T-helper 22 cell (primary cell): ENCODE measurements around the gene VMAC.
"Not testable (repeated sequence)": the region's sequence is repeated elsewhere in the genome, so short reads cannot be mapped to it uniquely, and the experiment has no call there.

Source experiments
- DNase-seq: peaks from one replicate; pipeline ENCODE4 v3.0.0-alpha.2; 2020; ENCODE audit warnings: low read depth

Gene VMAC, protein sequence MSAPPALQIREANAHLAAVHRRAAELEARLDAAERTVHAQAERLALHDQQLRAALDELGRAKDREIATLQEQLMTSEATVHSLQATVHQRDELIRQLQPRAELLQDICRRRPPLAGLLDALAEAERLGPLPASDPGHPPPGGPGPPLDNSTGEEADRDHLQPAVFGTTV

DNA sequence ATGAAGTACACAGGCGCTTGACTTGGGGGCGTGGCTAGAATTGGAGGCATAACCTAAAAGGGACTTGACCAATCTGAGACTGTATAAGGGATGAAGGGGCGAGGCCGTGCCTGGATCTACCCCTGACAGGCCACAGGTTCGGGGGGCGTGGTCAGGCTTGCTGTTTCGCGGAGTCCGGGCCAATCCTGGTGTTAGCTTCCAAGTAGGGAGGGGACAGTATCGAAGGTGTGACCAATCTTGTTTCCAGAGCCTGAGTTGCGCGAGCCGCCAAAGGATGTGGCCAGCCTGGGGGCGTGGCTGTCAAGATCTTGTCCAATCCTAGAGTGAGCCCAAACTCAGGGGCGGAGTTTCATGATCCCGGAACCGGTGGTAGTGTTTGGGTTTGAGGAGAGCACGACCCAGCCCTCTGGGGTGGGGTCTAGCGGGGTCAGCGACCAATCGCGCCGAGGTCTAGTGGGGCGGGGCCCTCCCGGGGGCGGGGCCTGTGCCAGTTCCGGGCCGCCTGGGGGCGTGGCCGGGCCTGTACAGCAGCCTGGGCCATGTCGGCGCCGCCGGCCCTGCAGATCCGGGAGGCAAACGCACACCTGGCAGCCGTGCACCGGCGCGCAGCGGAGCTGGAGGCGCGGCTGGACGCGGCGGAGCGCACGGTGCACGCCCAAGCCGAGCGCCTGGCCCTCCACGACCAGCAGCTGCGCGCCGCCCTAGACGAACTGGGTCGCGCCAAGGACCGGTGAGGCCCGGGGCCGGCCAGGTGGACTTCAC is at the start of gene VMAC:
Gene VMAC, plus strand, starts transcription at position 521 of the 762 bp plus-strand sequence. Its CDS starts 19 bp downstream, at position 540.
- peak; percentile 100 for DNase-seq

DNA sequence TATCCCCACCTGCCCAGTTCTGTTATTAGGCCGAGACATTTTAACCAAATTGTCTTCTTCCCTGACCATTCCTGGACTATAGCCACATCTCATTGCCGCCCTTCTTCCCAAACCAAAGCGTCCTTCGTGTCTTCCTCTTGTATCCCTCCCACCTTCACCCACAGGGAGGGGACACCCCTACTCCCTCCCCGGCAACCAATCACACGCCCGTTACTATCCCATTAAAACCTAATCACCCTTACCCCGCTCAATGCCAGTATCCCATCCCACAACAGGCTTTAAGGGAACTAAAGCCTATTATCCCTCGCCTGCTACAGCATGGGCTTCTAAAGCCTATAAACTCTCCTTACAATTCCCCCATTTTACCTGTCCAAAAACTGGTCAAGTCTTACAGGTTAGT is 49.5 kb upstream of the VMAC start:
- not testable (repeated sequence) for DNase-seq

DNA sequence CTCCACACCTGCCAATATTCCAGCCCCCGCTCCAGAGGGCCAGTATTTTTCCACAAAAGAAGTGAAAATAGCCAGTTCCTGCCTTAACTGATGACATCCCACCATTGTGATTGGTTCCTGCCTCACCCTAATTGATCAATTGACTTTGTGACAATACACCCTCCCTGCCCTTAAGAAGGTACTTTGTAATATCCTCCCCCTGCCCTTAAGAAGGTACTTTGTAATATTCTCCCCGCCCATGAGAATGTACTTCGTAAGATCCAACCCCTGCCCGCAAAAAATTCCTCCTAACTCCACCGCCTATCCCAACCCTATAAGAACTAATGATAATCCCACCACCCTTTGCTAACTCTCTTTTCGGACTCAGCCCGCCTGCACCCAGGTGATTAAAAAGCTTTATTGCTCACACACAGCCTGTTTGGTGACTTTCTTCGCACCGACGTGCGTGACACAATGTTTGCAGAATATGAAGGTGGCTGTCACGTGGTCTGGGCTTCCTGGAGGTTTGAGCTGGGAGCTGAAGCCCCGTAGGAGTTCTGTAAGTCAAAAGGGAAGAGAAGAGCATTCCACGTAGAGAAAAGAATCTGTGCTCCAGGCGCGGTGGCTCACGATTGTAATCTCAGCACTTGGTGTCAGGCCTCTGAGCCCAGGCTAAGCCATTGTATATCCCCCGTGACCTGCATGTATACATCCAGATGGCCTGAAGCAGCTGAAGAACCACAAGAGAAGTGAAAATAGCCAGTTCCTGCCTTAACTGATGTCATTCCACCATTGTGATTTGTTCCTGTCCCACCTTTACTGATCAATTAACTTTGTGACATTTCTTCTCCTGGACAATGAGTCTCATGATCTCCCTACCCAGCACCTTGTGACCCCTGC is 47.2 kb upstream of the VMAC start:
- DNase-seq = no peak

DNA sequence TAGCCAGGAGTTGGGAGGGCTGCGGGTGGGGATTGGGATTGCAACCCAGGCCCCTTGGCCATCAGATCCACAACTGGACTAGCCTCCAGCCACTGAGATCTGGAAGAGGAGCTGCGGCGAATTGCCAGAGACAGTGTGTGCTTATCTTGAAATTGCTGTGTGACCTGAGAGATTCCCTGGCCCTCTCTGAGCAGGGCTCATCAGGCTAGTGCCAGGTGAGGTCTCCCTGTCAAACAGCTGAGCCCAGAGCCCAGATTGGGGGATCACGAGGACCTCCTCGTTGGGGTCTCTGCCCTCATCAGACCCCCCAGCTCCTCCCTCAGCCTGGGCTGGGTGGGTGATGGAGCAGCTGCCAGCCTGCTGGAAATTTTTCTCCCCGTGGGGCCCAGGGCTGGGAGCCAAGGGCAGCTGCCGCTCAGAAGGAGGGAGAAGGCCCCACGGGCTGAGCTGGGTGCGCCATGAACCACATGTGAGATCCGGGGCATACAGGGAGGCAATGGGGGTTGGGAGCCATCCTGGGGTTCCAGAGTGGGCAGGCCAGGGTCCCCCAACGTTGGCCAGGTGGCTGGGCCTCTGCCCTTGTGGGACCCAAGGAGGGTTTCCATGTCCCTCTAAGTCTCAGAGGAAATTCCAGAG is 41.5 kb upstream of the VMAC start:
- DNase-seq = no peak

GRCh38 chr19:5864013-5864720 is 40.5 kb upstream of the VMAC start:
- no peak for DNase-seq

- no peak for DNase-seq
These were observed 39.8 kb upstream of the VMAC start for GRCh38 chr19:5864725-5865486.

- DNase-seq = no peak
These were observed 38.9 kb upstream of the VMAC start for GRCh38 chr19:5865772-5866171.

DNA sequence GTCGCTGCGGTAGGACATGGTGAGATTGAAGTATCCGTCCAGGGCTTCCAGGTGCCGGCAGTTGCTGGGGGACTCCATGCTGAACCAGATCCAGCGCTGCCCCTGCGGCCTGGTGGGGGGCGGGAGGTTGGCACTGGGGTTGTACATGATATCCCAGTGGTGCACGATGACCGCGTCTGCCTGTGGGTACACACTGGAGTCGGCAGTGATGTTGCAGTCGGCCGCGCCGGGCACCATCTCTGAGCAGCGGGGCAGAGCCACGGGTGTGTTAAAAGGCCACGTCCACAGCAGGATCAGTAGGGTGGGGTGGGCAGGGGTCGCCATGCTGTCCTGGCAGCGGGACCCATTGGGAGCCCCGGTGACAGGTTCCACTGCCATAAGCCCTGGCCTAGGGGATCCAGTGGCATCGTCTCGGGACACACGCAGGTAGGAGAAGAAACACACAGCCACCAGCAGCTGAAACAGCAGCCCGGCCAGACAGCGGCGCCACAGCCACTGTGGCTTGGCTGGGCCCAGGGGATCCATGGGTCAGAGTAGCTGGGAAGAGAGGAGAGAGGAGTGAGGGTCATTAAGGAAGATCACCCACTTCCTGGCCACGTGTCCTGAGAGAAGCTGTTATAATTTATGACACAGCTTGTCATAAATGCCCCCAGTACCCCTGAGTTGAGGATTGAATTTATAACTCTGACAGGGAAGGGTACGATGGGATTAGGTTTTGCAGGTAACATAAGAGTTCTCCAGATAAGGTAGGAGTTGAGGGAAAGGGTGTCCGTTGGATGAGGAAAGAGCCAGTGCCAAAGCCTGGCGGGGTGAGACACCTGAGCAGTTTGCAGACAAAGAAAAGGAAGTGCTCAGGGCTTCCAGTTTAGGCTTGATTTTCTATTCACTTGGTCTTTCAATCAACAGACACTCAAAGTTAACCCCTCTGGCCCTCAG is 37.2 kb upstream of the VMAC start:
- no peak for DNase-seq

GRCh38 chr19:5870986-5871394 is 33.7 kb upstream of the VMAC start:
- DNase-seq = no peak

- no peak for DNase-seq
These were observed 31.0 kb upstream of the VMAC start for GRCh38 chr19:5873617-5874199.

GRCh38 chr19:5874496-5874895 is 30.2 kb upstream of the VMAC start:
- DNase-seq = not testable (repeated sequence)

DNA sequence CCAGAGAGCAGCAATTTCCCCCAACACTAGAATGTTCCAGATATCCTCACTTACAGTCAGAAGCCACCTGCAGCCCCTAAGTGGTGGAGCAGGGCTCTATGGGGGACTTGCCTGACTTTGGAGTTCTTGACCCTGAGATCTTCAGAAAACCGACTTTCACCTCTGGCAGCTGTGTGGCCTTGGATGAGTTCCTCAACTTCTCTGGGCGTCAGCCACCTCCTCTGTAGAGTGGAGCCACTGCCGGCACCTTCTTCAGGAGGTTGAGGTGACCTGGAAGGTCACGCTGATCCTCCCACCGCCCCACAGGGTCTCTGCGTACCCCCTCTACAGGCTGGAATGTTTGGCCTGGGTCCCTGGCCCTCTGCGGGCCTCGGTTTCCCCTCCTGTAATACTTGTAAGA is 27.2 kb upstream of the VMAC start:
- no peak for DNase-seq

DNA sequence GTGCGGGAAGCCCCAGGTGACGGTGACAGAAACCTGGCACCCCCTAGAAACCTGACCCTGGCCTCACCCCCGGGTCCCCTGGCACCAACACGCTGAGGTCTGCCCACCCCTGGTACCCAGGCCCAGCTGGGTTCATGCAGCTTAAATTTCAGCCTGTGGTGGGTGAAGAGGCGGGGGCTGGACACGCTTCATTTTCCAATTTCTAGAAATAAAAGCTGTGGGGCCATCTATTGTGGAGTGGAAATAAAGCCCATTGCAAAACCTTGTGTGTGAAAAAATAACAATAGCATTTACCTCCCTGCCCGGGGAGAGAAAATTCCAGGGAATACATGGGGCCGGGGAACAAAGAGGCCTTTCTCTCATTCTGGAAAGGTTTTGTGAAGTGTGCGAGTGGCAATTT is 26.8 kb upstream of the VMAC start:
- no peak for DNase-seq

GRCh38 chr19:5880196-5880595 is 24.5 kb upstream of the VMAC start:
- no peak for DNase-seq

DNA sequence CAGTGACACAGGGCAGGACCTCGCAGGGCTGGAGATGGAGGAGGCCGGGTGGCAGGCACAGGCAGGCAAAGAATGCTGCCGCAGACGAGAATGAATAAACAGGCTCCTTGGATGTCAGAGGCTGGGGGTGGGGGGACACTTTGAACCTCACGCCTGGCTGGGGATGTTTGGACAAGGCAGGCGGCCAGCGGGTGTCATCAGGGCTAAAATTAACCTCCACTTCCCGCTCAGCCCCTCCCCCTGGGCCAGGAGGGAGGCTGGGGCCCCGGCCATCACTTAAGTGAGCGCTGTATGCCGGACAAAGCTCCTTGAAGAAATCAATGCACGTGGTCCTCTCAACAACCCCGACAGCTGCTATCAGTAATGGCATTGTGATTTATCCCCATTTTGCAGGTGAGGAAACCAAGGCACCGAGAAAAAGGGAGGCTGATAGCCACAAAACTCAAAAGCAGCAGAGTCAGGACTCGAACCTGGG is 24.0 kb upstream of the VMAC start:
- DNase-seq = no peak

GRCh38 chr19:5881543-5882299 is 23.0 kb upstream of the VMAC start:
- DNase-seq = no peak

DNA sequence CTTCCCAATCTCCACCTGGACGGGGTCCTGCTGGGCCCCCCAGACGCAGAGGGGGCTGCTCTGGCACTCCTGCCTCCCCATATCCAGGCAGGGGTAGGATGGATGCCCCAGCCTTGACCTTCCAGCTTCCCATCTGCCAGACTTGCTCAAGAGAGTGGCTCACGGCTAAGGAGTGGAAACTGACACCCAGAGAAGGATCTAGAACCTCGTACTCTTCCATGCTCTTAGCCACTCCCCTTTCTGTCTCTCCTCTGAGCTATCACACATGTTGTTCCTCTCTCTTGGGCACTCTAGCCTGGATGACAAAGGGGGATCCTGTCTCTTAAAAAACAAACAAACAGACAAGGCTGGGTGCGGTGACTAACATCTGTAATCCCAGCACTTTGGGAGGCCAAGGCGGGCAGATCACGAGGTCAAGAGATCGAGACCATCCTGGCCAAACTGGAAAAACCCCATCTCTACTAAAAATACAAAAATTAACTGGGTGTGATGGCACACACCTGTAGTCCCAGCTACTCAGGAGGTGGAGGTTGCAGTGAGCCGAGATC is 22.2 kb upstream of the VMAC start:
- DNase-seq = no peak
